NCI-H1105 (cell line): ENCODE measurements around the gene NPDC1.

Source experiments
- DNase-seq: peaks from one replicate; lab custom pipeline; 2025; lab: John Stamatoyannopoulos, UW

Gene NPDC1

GRCh38 chr9:137056739-137057415 is 10.9 kb upstream of the NPDC1 start:
- DNase-seq, result no peak

- DNase-seq, result no peak
Measured at GRCh38 chr9:137055385-137056364, 9.7 kb upstream of the NPDC1 start.

- DNase-seq, result no peak
Measured at GRCh38 chr9:137054932-137055384, 9.0 kb upstream of the NPDC1 start.

- peak; percentile 36 for DNase-seq
Measured at GRCh38 chr9:137053944-137054931, 8.3 kb upstream of the NPDC1 start, which contains the start of gene ENTPD2. Gene ENTPD2, minus strand, starts transcription at chr9:137054061. Its CDS starts 64 bp downstream, at chr9:137053997.

GRCh38 chr9:137052998-137053943 is 7.3 kb upstream of the NPDC1 start:
- no peak for DNase-seq

DNA sequence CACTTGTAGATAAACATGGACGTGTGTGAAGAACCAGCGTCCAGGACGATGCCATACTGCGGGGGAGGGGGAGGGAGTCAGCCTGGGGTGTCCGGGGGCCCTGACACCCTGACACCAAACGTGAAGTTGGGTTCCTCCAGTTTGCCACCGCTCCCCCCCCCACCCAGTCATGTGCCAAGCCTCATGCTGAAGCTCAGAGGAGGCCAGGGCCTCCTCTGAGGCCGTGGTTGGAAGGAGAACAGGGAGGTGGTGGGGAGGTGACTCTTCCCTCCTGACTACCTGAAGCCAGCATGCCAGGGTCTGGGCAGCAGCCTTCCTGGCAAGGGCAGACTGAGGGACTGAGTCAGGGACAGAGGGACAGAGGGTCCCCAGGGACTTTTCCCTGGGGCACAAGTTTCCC is 6.3 kb upstream of the NPDC1 start:
- DNase-seq, result no peak

DNA sequence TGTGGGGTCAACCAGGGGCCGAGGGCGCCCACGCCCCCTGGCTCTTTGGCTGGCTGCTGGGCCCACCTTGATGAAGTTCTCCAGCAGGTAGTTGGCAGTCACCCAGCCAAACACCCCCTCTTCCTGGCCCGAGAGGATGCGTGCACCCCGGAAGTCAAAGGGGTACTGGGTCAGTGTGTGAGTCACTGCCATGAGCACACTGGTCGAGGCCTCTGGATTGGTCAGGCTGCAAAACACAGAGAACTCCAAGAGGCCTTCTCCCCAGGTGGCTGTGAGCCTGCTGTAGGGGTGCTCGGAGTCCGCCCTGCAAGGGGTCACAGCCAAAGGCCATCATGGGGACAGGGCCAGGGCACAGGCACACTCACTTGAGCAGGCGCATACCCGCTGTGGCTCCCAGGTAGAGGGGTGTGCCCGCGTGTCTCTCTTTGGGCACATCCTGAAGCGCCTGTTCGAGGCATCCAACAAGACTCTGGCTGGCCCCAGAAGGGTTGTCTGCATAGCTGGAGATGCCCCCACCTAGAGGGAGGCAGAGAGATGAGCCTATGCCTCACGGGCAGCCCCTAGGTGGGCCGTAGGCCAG is 5.3 kb upstream of the NPDC1 start:
- no peak for DNase-seq

DNA sequence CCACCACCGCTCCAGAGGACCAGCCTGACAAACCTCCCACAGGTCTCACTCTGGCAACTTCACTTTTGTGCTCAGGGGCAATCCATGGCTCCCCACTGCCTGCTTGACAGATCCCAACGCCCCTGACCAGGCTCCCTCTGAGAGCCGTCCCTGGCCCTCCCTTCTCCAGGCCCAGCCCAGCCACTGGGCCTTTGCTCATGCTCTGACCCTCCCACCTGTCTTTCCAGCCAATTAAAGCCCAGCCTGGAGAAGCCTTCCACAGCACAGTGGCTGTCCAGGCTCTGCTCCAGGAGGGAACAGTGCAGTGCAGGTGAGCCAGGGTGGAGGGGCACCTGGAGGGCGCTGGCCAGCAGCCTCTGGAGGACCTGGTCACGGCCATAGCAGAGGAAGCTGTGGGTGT is 4.6 kb upstream of the NPDC1 start:
- DNase-seq, result no peak

- DNase-seq, result peak; percentile 24
Measured at GRCh38 chr9:137049544-137050449, 3.8 kb upstream of the NPDC1 start.

GRCh38 chr9:137048655-137049543 is 2.9 kb upstream of the NPDC1 start:
- DNase-seq, result no peak

- DNase-seq, result no peak
Measured at GRCh38 chr9:137045294-137046087, 486 bp downstream of the NPDC1 start.

GRCh38 chr9:137044502-137045177 is 1.3 kb downstream of the NPDC1 start:
- DNase-seq, result peak; percentile 58

GRCh38 chr9:137044037-137044436 is 1.9 kb downstream of the NPDC1 start:
- DNase-seq, result no peak

DNA sequence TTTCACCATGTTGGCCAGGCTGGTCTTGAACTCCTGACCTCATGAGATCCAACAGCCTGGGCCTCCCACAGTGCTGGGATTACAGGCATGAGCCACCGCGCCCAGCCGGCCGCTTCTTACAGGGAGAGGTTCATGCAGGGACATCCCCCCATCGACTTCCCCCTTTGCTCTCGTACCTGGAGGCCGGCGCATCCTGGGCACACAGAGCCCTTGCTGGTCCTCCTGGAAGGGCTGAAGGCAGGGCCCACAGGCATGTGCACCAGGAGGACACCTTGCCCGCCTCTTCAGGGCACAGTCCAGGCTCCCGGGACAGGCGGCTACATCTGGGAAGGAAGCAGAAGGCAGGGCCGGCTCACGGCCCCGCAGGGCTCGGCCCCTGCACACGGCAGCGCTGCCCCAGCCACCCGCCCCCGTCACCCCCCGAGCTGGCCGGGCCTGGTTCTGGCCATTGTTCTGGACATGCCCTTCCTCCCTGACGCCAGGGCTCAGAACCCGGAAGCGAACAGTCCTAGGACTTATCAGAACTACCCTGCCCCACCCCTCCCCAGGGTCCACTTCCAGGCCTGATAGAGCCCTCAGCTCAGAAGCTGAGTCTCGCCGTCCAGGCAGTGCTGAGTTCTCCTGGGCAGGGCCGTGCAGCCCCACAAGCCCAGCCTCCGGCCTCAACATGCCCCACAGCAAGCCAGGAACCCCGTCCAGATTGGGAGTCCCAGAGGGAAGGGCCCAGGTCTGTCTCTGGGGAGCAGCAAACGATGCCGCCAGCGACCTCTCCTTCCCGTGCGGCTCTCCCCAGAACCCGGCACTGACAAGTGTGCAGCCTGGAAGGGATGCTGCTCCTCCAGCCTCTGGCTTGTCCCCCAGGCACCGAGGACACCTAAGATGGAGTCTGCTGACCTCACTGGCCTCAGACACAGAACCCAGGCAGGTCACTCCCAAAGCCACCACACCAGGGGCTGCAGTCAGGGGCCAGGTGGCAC is 2.9 kb downstream of the NPDC1 start:
- DNase-seq, result no peak

- DNase-seq, result no peak
Measured at GRCh38 chr9:137041124-137041523, 4.9 kb downstream of the NPDC1 start.
